Measurements from ENCODE around the gene GGPS1.

GGPS1 gene

GRCh38 chr1:235313262-235313661 is 15.1 kb upstream of the GGPS1 start:
- DNase-seq (no peak), ATAC-seq (ENCODE audit: insufficient read depth, low read depth) (peak; percentile 48; the same call in 2 of the 3 replicates)
- H3K27me3 ChIP-seq (ENCODE audit: insufficient read depth, low read length, poor library complexity), result no peaks in the 10 kb centered on the region
- H2AFZ ChIP-seq (ENCODE audit: low read depth, low read length), result no peak overlapping the region
- peaks cover 18% of the 10 kb centered on the region for H3K4me1 ChIP-seq (ENCODE audit: insufficient read depth, low read length)
- H3K79me2 ChIP-seq (ENCODE audit: insufficient read depth, low read length), result peaks cover 89% of the 10 kb centered on the region
- no peak overlapping the region for H3K4me2 ChIP-seq (ENCODE audit: insufficient read depth, low read length)
- H3K36me3 ChIP-seq (ENCODE audit: insufficient read depth, low read length), result peaks cover 26% of the 10 kb centered on the region
- peaks cover 38% of the 10 kb centered on the region for H4K20me1 ChIP-seq (ENCODE audit: insufficient read depth, low read length)
- H3K9me3 ChIP-seq (ENCODE audit: insufficient read depth, low read length, severe bottlenecking), result no peaks in the 10 kb centered on the region
- no peak overlapping the region for H3K9ac ChIP-seq (ENCODE audit: low read depth, low read length)
- no peak overlapping the region for H3K27ac ChIP-seq (ENCODE audit: low read length)
- TF ChIP-seq EZH2 (IDR thresholded peaks at IDR 0.05; ENCODE audit: borderline replicate concordance, low read depth, low read length, severe bottlenecking) (no peak), CTCF (IDR thresholded peaks at IDR 0.05; ENCODE audit: borderline replicate concordance, extremely low read depth, low read length, poor library complexity, severe bottlenecking) (no peak)
- H3K4me3 ChIP-seq (ENCODE audit: low read depth in 1 of 2, low read length in 2 of 2), result no peak overlapping the region

- TF ChIP-seq CTCF (IDR thresholded peaks at IDR 0.05; ENCODE audit: borderline replicate concordance, extremely low read depth, low read length, poor library complexity, severe bottlenecking) (no peak), EZH2 (IDR thresholded peaks at IDR 0.05; ENCODE audit: borderline replicate concordance, low read depth, low read length, severe bottlenecking) (no peak)
- no peak for DNase-seq
- Histone ChIP-seq H3K9me3 (ENCODE audit: insufficient read depth, low read length, severe bottlenecking) (no peaks in the 10 kb centered on the region), H3K4me3 (ENCODE audit: low read depth in 1 of 2, low read length in 2 of 2) (no peak overlapping the region), H3K27ac (ENCODE audit: low read length) (0 out of 2 replicates have a peak overlapping the region, but pooled peaks have one; percentile 7), H3K36me3 (ENCODE audit: insufficient read depth, low read length) (peaks cover 34% of the 10 kb centered on the region), H2AFZ (ENCODE audit: low read depth, low read length) (no peak overlapping the region), H3K9ac (ENCODE audit: low read depth, low read length) (no peak overlapping the region), H3K4me1 (ENCODE audit: insufficient read depth, low read length) (peaks cover 24% of the 10 kb centered on the region), H3K4me2 (ENCODE audit: insufficient read depth, low read length) (no peak overlapping the region), H3K79me2 (ENCODE audit: insufficient read depth, low read length) (peaks cover 94% of the 10 kb centered on the region), H3K27me3 (ENCODE audit: insufficient read depth, low read length, poor library complexity) (no peaks in the 10 kb centered on the region), H4K20me1 (ENCODE audit: insufficient read depth, low read length) (peaks cover 43% of the 10 kb centered on the region)
- no peak for ATAC-seq (ENCODE audit: insufficient read depth, low read depth)
Observed at GRCh38 chr1:235313931-235314678, 14.3 kb upstream of the GGPS1 start.

GRCh38 chr1:235315173-235315572 is 13.2 kb upstream of the GGPS1 start:
- ATAC-seq (ENCODE audit: insufficient read depth, low read depth) (no peak), DNase-seq (no peak)
- Histone ChIP-seq H4K20me1 (ENCODE audit: insufficient read depth, low read length) (peaks cover 46% of the 10 kb centered on the region), H2AFZ (ENCODE audit: low read depth, low read length) (no peak overlapping the region), H3K4me1 (ENCODE audit: insufficient read depth, low read length) (peaks cover 25% of the 10 kb centered on the region), H3K4me3 (ENCODE audit: low read depth in 1 of 2, low read length in 2 of 2) (no peak overlapping the region), H3K9me3 (ENCODE audit: insufficient read depth, low read length, severe bottlenecking) (no peaks in the 10 kb centered on the region), H3K4me2 (ENCODE audit: insufficient read depth, low read length) (no peak overlapping the region), H3K9ac (ENCODE audit: low read depth, low read length) (no peak overlapping the region), H3K79me2 (ENCODE audit: insufficient read depth, low read length) (peaks cover 100% of the 10 kb centered on the region), H3K36me3 (ENCODE audit: insufficient read depth, low read length) (peaks cover 41% of the 10 kb centered on the region), H3K27me3 (ENCODE audit: insufficient read depth, low read length, poor library complexity) (no peaks in the 10 kb centered on the region), H3K27ac (ENCODE audit: low read length) (peak overlapping the region; percentile 32; the same call in 1 of the 2 replicates)
- TF ChIP-seq EZH2 (IDR thresholded peaks at IDR 0.05; ENCODE audit: borderline replicate concordance, low read depth, low read length, severe bottlenecking), result no peak
- no peak for TF ChIP-seq CTCF (IDR thresholded peaks at IDR 0.05; ENCODE audit: borderline replicate concordance, extremely low read depth, low read length, poor library complexity, severe bottlenecking)
